SU-DHL-6 (cell line): Measurements from ENCODE around the gene AQP5.

Experiments used
- H2AFZ ChIP-seq: fragments of 200-600 bp; sonication (generic); 2 replicates; pipeline ENCODE4 v1.6.1; 2014; ENCODE audit warnings: low read depth, mild to moderate bottlenecking, moderate library complexity, mixed read lengths, antibody characterized with exemption, low read length; ENCODE audit not compliant: severe bottlenecking
- H3F3A ChIP-seq: fragments of 200-600 bp; shearing (Covaris generic); 2 replicates; pipeline ENCODE4 v1.6.0; 2016; ENCODE audit warnings: antibody characterized with exemption, mild to moderate bottlenecking; ENCODE audit not compliant: insufficient read depth
- H3K27ac ChIP-seq: fragments of 200-600 bp; sonication (generic); 2 replicates; pipeline ENCODE4 v1.5.1; 2016; ENCODE audit warnings: low read depth, mild to moderate bottlenecking, low read length, moderate library complexity, mixed read lengths
- H3K27me3 ChIP-seq: fragments of 200-600 bp; sonication (generic), shearing (Covaris generic); 2 replicates; pipeline ENCODE4 v1.6.0; 2014; ENCODE audit warnings: mild to moderate bottlenecking, low read length
- H3K36me3 ChIP-seq: fragments of 200-600 bp; sonication (generic); 2 replicates; pipeline ENCODE4 v1.6.1; 2014; ENCODE audit warnings: mild to moderate bottlenecking, low read length, mixed read lengths
- H3K4me2 ChIP-seq: fragments of 300-600, 200-600 bp; shearing (Covaris generic), sonication (generic); 2 replicates; pipeline ENCODE4 v1.6.0; 2014; ENCODE audit warnings: low read length, low read depth, mild to moderate bottlenecking; ENCODE audit not compliant: poor library complexity, severe bottlenecking
- H3K4me3 ChIP-seq: fragments of 200-600 bp; sonication (generic); 2 replicates; pipeline ENCODE4 v1.5.1; 2014; ENCODE audit warnings: antibody characterized with exemption, low read length, mild to moderate bottlenecking, mixed read lengths; ENCODE audit not compliant: insufficient read depth, poor library complexity, severe bottlenecking
- H3K79me2 ChIP-seq: fragments of 200-600 bp; sonication (generic); 2 replicates; pipeline ENCODE4 v1.6.1; 2014; ENCODE audit warnings: mild to moderate bottlenecking, low read length, moderate library complexity; ENCODE audit not compliant: insufficient read depth
- H3K9ac ChIP-seq: fragments of 200-600 bp; sonication (generic); 2 replicates; pipeline ENCODE4 v1.7.0; 2014; ENCODE audit warnings: mild to moderate bottlenecking, low read length
- H3K9me2 ChIP-seq: fragments of 200-600 bp; sonication (generic); replicated peaks from 2 replicates; pipeline ENCODE4 v1.6.1; 2014; ENCODE audit warnings: low read length; ENCODE audit not compliant: insufficient read depth
- H3K9me3 ChIP-seq: fragments of 200-600 bp; sonication (generic); 2 replicates; pipeline ENCODE4 v1.6.1; 2014; ENCODE audit warnings: low read length, mixed read lengths; ENCODE audit not compliant: insufficient read depth
- H4K20me1 ChIP-seq: fragments of 200-600 bp; sonication (generic); 2 replicates; pipeline ENCODE4 v1.6.1; 2014; ENCODE audit warnings: low read depth, mild to moderate bottlenecking, antibody characterized with exemption, low read length, moderate library complexity, mixed read lengths
- EZH2phosphoT487 ChIP-seq: fragments of 200-600 bp; sonication (generic), shearing (Covaris generic); conservative IDR thresholded peaks from 2 replicates; pipeline ENCODE4 v1.6.1; 2018; ENCODE audit warnings: mild to moderate bottlenecking, antibody characterized with exemption, low read length, moderate library complexity, mixed read lengths
- TF ChIP-seq, protein P1 (sequence below): fragments of 200-600 bp; sonication (generic); IDR thresholded peaks from one replicate; pipeline ENCODE4 v1.5.1; 2017; ENCODE audit warnings: antibody characterized with exemption, mild to moderate bottlenecking, low read length, moderate library complexity; ENCODE audit not compliant: insufficient read depth, poor library complexity, severe bottlenecking

The AQP5 gene

DNA sequence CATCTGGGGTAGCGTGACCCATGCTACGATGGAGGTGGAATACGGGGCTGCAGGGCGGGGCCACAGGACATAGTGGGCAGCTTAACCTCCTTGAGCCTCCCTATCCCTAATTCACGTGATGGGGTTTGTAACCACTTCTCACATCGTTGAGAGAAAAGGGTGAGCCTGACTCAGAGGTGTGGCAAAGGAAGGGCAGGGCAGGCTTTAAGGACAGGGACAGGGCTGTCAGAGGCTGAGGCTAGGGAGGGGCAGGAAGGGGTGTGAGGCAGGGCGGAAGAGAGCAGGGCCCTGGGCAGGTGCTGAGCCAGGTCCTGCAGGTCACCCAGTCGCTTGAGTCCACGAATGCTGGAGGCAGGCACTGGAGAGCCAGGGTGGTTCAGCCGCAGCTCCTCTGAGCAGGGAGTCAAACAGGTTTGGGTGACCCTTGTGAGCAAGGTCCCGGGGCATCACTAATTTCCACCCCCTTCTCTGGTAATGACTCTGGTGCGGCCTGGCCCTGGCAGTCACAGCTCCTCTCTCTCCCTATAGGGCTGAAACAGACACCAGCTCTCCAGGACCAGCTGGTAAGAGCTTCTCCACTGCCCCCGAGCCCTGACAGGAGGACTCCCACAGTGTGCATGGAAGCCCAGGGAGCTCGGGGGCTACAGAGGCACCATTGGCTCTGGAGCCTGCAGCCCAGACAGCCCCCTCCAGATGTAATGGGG, 18.6 kb upstream of the AQP5 start:
- H3K9me3 ChIP-seq: no peaks in the 10 kb centered on the region
- H3K4me3 ChIP-seq: no peak overlapping the region
- H3K27me3 ChIP-seq: no peaks in the 10 kb centered on the region
- H3K9me2 ChIP-seq: no peaks in the 10 kb centered on the region
- H3F3A ChIP-seq: no peaks in the 10 kb centered on the region
- no peak overlapping the region for H3K9ac ChIP-seq
- H4K20me1 ChIP-seq: no peaks in the 10 kb centered on the region
- H3K36me3 ChIP-seq: no peaks in the 10 kb centered on the region
- H2AFZ ChIP-seq: no peak overlapping the region
- H3K79me2 ChIP-seq: no peaks in the 10 kb centered on the region
- H3K4me2 ChIP-seq: no peak overlapping the region
- no peak overlapping the region for H3K27ac ChIP-seq
- TF ChIP-seq, protein P1, sequence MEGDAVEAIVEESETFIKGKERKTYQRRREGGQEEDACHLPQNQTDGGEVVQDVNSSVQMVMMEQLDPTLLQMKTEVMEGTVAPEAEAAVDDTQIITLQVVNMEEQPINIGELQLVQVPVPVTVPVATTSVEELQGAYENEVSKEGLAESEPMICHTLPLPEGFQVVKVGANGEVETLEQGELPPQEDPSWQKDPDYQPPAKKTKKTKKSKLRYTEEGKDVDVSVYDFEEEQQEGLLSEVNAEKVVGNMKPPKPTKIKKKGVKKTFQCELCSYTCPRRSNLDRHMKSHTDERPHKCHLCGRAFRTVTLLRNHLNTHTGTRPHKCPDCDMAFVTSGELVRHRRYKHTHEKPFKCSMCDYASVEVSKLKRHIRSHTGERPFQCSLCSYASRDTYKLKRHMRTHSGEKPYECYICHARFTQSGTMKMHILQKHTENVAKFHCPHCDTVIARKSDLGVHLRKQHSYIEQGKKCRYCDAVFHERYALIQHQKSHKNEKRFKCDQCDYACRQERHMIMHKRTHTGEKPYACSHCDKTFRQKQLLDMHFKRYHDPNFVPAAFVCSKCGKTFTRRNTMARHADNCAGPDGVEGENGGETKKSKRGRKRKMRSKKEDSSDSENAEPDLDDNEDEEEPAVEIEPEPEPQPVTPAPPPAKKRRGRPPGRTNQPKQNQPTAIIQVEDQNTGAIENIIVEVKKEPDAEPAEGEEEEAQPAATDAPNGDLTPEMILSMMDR: no peak
- TF ChIP-seq EZH2phosphoT487: no peak

DNA sequence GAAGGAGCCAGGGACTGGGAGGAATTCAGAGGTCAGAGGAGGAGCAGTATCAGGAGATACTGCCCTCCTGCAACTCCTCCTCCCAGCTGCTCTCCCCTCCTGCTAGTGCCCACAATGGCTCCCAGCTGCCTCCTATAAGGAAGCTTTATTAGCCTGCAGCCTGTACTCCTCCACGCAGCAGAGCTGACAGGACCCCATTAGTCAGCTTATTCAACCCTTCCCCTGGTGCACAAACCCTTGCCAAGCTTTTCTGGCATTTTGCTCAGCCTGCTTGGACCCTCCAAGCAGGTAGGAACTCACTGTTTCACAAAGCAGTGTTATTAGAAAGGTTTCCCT, 18.1 kb upstream of the AQP5 start:
- H3K79me2 ChIP-seq: no peaks in the 10 kb centered on the region
- no peaks in the 10 kb centered on the region for H3F3A ChIP-seq
- no peaks in the 10 kb centered on the region for H3K9me2 ChIP-seq
- no peak overlapping the region for H3K4me3 ChIP-seq
- H3K27ac ChIP-seq: no peak overlapping the region
- H4K20me1 ChIP-seq: no peaks in the 10 kb centered on the region
- no peaks in the 10 kb centered on the region for H3K9me3 ChIP-seq
- H3K9ac ChIP-seq: no peak overlapping the region
- H2AFZ ChIP-seq: no peak overlapping the region
- no peaks in the 10 kb centered on the region for H3K36me3 ChIP-seq
- H3K27me3 ChIP-seq: no peaks in the 10 kb centered on the region
- no peak overlapping the region for H3K4me2 ChIP-seq
- TF ChIP-seq EZH2phosphoT487: no peak

DNA sequence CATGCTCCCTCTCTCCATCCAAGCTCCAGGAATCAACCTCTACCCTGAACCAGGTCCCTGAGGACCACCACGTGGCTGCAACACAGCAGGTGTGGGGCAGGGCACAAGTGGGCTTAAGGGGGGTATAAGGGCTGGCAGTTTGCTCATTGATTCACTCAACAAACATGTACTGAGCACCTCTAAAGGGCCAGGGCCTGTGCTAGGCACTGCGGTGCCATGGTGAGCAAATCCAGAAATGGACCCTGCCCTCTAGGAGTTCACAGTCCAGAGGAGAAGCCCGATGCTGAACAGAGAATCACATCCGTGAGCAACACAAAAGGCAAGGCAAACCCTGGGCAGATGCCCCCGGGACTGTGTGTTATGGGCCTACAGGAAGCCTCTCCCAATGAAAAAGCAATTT, 17.6 kb upstream of the AQP5 start:
- TF ChIP-seq, protein P1: no peak
- TF ChIP-seq EZH2phosphoT487: no peak

DNA sequence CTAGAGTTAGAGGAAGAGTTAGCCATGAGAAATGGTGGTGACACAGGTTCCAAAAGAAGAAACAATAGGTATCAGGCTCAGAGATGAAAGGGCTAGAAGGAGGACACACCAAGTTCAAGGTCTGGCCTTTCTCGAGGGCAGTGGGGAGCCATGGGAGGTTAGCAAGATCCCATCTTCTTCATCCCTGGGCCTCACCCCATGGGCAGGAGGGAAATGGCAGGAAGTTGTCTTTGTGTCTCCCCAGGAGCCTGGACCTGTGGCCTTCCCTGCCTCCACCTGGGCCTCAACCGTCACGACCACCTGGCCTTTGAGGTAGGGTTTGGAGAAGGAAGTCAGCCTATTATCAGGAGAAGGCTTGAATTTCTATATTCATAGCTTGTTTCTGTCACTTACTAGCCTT, 17.0 kb upstream of the AQP5 start:
- H3K36me3 ChIP-seq: no peaks in the 10 kb centered on the region
- no peaks in the 10 kb centered on the region for H3K9me3 ChIP-seq
- no peak overlapping the region for H2AFZ ChIP-seq
- H3K27me3 ChIP-seq: no peaks in the 10 kb centered on the region
- H3K9me2 ChIP-seq: no peaks in the 10 kb centered on the region
- H3K79me2 ChIP-seq: no peaks in the 10 kb centered on the region
- no peaks in the 10 kb centered on the region for H3F3A ChIP-seq
- no peak overlapping the region for H3K4me3 ChIP-seq
- H3K27ac ChIP-seq: no peak overlapping the region
- H3K9ac ChIP-seq: no peak overlapping the region
- TF ChIP-seq, protein P1: no peak
- no peak for TF ChIP-seq EZH2phosphoT487
- H4K20me1 ChIP-seq: no peaks in the 10 kb centered on the region
- H3K4me2 ChIP-seq: no peak overlapping the region

More for the DNA sequence above, 17.6 kb upstream of the AQP5 start:
- no peak overlapping the region for H3K27ac ChIP-seq
- no peaks in the 10 kb centered on the region for H3F3A ChIP-seq
- H3K4me3 ChIP-seq: no peak overlapping the region
- no peak overlapping the region for H3K9ac ChIP-seq
- no peaks in the 10 kb centered on the region for H3K9me2 ChIP-seq
- no peaks in the 10 kb centered on the region for H3K27me3 ChIP-seq
- no peaks in the 10 kb centered on the region for H3K79me2 ChIP-seq
- no peak overlapping the region for H2AFZ ChIP-seq
- H3K4me2 ChIP-seq: no peak overlapping the region
- H4K20me1 ChIP-seq: no peaks in the 10 kb centered on the region
- no peaks in the 10 kb centered on the region for H3K9me3 ChIP-seq
- no peaks in the 10 kb centered on the region for H3K36me3 ChIP-seq
